ENCODE results near the gene TGFB2. TPM values are rescaled to one million over a fixed set of nuclear protein-coding genes. Genes with fewer than 3 reads are reported as not detected.

Gene TGFB2
- total RNA-seq, 1 experiment from 2014 or later: 2.5 TPM

GRCh38 chr1:218374401-218375353, 29.5 kb downstream of the TGFB2 start:
- ATAC-seq (no peak), DNase-seq (ENCODE audit: low spot score) (no peak)
- Mint-ChIP-seq H3K4me3 (no peak overlapping the region), H3K4me1 (peaks cover 6% of the 10 kb centered on the region; the same call in 1 of the 2 replicates), H3K9me3 (no peaks in the 10 kb centered on the region), H3K27me3 (ENCODE audit: low read depth) (no peaks in the 10 kb centered on the region), H3K27ac (no peak overlapping the region), H3K36me3 (no peaks in the 10 kb centered on the region)
- TF ChIP-seq, protein P1, sequence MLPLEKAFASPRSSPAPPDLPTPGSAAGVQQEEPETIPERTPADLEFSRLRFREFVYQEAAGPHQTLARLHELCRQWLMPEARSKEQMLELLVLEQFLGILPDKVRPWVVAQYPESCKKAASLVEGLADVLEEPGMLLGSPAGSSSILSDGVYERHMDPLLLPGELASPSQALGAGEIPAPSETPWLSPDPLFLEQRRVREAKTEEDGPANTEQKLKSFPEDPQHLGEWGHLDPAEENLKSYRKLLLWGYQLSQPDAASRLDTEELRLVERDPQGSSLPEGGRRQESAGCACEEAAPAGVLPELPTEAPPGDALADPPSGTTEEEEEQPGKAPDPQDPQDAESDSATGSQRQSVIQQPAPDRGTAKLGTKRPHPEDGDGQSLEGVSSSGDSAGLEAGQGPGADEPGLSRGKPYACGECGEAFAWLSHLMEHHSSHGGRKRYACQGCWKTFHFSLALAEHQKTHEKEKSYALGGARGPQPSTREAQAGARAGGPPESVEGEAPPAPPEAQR (CRISPR knock-in tag; IDR thresholded peaks at IDR 0.05): no peak
- TF ChIP-seq FOXK1 (CRISPR knock-in tag; IDR thresholded peaks at IDR 0.05) (no peak), FOXJ3 (CRISPR knock-in tag; IDR thresholded peaks at IDR 0.05; ENCODE audit: borderline replicate concordance) (no peak), GABPB1 (CRISPR knock-in tag; IDR thresholded peaks at IDR 0.05) (no peak), SMAD3 (CRISPR knock-in tag; IDR thresholded peaks at IDR 0.05; ENCODE audit: borderline replicate concordance) (no peak), CDX4 (CRISPR knock-in tag; IDR thresholded peaks at IDR 0.05; ENCODE audit: borderline replicate concordance) (no peak), PREB (CRISPR knock-in tag; IDR thresholded peaks at IDR 0.05; ENCODE audit: borderline replicate concordance) (no peak), ZMAT4 (CRISPR knock-in tag; IDR thresholded peaks at IDR 0.05) (no peak), JUN (CRISPR knock-in tag; IDR thresholded peaks at IDR 0.05) (no peak), TEAD4 (CRISPR knock-in tag; IDR thresholded peaks at IDR 0.05) (no peak), SOX15 (CRISPR knock-in tag; IDR thresholded peaks at IDR 0.05) (no peak), ZNF671 (CRISPR knock-in tag; IDR thresholded peaks at IDR 0.05) (no peak), ZNF423 (CRISPR knock-in tag; IDR thresholded peaks at IDR 0.05) (no peak), ZNF281 (CRISPR knock-in tag; IDR thresholded peaks at IDR 0.05) (no peak)
- TF ChIP-seq, protein P2, sequence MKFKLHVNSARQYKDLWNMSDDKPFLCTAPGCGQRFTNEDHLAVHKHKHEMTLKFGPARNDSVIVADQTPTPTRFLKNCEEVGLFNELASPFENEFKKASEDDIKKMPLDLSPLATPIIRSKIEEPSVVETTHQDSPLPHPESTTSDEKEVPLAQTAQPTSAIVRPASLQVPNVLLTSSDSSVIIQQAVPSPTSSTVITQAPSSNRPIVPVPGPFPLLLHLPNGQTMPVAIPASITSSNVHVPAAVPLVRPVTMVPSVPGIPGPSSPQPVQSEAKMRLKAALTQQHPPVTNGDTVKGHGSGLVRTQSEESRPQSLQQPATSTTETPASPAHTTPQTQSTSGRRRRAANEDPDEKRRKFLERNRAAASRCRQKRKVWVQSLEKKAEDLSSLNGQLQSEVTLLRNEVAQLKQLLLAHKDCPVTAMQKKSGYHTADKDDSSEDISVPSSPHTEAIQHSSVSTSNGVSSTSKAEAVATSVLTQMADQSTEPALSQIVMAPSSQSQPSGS (CRISPR knock-in tag; IDR thresholded peaks at IDR 0.05; ENCODE audit: borderline replicate concordance, low read depth): no peak
- TF ChIP-seq, protein P3, sequence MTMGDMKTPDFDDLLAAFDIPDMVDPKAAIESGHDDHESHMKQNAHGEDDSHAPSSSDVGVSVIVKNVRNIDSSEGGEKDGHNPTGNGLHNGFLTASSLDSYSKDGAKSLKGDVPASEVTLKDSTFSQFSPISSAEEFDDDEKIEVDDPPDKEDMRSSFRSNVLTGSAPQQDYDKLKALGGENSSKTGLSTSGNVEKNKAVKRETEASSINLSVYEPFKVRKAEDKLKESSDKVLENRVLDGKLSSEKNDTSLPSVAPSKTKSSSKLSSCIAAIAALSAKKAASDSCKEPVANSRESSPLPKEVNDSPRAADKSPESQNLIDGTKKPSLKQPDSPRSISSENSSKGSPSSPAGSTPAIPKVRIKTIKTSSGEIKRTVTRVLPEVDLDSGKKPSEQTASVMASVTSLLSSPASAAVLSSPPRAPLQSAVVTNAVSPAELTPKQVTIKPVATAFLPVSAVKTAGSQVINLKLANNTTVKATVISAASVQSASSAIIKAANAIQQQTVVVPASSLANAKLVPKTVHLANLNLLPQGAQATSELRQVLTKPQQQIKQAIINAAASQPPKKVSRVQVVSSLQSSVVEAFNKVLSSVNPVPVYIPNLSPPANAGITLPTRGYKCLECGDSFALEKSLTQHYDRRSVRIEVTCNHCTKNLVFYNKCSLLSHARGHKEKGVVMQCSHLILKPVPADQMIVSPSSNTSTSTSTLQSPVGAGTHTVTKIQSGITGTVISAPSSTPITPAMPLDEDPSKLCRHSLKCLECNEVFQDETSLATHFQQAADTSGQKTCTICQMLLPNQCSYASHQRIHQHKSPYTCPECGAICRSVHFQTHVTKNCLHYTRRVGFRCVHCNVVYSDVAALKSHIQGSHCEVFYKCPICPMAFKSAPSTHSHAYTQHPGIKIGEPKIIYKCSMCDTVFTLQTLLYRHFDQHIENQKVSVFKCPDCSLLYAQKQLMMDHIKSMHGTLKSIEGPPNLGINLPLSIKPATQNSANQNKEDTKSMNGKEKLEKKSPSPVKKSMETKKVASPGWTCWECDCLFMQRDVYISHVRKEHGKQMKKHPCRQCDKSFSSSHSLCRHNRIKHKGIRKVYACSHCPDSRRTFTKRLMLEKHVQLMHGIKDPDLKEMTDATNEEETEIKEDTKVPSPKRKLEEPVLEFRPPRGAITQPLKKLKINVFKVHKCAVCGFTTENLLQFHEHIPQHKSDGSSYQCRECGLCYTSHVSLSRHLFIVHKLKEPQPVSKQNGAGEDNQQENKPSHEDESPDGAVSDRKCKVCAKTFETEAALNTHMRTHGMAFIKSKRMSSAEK (CRISPR knock-in tag; IDR thresholded peaks at IDR 0.05; ENCODE audit: borderline replicate concordance): no peak
- ChIA-PET POLR2A (no interaction called here), CTCF (no interaction called here)

Measured in WTC11 (cell line).